GM21529 (cell line): ENCODE measurements around the gene PLD4.

Experiments used
- ATAC-seq: cut with Tn5 transposase; IDR thresholded peaks from one replicate; pipeline ENCODE4 v1.9.1; 2021; ENCODE audit not compliant: unreplicated experiment

Gene PLD4

DNA sequence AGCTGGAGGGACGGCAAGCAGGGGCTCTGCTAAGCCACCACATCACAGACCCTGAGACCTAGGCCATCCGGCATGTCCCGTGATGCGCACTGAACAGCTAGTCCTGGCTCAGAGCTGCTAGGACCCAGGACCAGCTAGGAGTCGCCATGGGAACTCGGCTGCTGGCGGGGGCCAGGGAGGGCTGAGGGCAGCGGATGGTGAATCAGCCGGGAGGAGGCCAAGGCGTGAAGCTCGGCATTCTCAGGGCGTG, 48.4 kb downstream of the PLD4 start:
- no peak for ATAC-seq

- ATAC-seq = no peak
Observed at GRCh38 chr14:104973385-104974145, 48.9 kb downstream of the PLD4 start.

- ATAC-seq = no peak
Observed at GRCh38 chr14:104974146-104974541, 49.5 kb downstream of the PLD4 start.

- no peak for ATAC-seq
Observed at GRCh38 chr14:104974665-104975390, 50.1 kb downstream of the PLD4 start.

GRCh38 chr14:104975481-104976197, 51.0 kb downstream of the PLD4 start:
- ATAC-seq = no peak

- ATAC-seq = peak; percentile 63
Observed at GRCh38 chr14:104976198-104977007, 51.7 kb downstream of the PLD4 start.

GRCh38 chr14:104977008-104977680, 52.5 kb downstream of the PLD4 start:
- no peak for ATAC-seq

DNA sequence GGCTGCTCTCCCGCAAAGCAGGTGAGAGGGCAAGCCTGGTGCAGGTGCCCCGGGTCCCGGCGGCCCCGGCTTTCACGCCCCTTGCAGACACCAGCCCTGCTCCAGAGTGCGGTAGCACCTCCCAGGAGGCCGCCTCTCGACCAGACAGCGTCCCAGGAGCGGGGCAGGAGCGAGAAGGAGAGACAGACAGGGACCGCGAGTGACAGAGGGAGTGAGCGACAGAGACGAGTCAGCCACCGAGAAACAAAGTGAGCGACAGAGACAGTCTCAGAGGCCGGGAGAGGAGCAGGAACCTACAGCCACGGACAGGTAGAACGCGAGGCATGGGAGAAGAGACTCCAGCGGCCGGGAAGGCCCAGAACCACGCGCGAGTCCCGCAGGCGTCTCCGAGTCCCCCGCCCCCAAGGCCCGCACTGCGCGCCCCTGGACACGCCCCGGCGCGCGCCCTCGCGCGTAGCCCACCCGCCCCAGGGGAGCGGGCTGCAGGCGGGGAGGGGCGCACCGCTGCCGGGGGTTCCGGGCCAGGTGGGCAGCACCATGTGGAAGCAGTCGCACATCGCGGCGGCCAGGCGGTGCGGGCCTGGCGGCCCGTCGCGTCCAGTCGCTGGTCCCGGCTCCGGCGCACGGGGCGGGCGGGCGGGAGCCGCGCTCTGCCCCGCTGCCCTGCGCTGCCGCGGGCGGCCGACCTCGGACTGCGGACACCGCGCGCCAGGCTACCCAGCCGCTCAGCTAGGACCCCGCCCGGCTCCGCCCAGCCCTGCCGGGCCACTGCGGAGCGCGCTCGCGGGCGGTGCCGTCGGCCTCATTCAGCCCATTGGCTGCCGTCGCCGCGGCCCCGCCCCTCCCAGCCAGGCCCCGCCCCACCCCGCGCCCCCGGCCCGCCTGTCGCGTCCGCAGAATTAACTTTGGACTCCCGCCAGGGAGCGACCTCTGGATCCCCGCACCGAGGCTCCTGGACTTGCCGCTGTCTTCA, 53.3 kb downstream of the PLD4 start, which contains the start of gene AHNAK2:
AHNAK2 (minus strand) TSS at position 694 of the 973 bp plus-strand sequence; CDS start at position 557, 137 bp downstream.
- ATAC-seq = no peak

- no peak for ATAC-seq
Observed at GRCh38 chr14:104978746-104979691, 54.3 kb downstream of the PLD4 start.

DNA sequence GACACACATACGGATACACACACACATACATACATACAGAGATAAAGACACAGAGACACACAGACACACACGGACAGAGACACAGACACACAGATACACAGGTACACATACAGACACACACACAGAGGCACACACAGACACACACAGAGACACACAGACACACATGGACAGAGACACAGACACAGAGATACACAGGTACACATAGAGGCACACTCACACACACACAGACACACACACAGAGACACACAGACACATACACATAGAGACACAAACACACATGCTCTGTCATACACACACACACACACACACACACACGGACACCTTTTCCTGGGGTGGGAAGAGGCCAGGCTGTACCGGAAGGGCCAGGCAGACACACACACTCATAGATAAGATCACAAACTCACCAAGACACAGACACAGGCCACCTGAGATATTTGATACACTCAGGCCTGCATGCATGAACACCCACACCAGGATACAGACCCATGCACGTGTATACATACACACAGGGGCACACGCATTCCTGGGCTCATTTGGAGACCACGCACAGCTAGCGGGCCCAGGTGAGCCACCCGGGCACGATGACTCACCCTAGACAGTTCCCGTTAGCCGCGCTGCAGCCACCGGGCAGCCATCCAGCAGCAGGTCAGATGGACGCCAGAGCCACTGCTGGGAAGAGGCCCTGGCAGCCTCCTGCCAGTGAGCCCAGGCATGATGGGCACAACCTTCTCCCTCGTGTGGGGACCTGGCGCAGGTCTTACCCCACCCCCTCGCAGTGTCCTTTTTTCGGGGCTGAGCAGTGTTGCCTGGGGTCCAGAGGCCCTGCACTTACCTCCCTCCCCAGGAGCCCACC, 55.3 kb downstream of the PLD4 start:
- no peak for ATAC-seq

DNA sequence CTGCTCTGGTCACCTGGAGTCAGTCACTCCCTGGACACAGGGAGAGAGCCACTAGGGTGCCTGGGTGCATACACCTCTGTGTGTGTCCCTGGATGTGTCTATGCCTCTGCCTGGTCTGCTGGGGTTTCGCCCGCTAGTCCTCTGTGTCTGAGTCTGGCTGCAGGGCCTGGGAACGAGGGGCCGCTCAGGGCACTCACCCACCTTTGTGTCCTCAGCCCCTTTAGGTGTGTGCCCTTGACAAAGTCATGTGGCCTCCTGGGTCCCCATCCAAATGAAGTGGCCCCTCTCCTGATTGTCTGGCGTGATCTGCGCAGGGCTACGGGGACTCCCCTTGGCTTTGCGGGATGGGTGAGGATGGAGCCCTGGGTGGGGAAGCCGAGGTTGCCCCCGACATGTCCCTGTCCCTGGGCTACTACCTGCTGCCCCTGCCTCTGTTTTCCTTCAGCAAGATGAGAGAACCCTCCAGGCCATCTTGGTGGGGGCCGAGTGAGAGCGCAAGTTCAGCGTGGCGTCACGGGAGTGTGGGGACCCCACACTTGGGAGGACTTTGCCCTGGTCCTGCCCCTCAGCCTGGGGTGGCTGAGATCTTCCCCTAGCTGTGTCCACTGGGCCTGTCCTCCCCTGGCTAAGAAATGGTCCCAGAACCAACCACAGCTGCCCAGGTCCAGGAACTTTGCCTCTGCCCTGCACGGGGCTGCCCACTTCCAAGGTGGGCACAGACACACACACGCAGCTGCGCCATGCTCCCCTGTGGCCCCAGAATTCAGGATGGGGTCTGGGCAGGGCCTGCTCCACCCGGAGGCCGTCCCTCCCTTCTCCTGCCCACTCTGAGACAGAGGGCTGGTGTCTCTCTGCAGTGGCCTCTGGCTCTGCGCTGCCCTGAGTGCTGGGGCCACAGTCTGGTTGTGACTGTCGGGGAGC, 56.2 kb downstream of the PLD4 start:
- no peak for ATAC-seq

DNA sequence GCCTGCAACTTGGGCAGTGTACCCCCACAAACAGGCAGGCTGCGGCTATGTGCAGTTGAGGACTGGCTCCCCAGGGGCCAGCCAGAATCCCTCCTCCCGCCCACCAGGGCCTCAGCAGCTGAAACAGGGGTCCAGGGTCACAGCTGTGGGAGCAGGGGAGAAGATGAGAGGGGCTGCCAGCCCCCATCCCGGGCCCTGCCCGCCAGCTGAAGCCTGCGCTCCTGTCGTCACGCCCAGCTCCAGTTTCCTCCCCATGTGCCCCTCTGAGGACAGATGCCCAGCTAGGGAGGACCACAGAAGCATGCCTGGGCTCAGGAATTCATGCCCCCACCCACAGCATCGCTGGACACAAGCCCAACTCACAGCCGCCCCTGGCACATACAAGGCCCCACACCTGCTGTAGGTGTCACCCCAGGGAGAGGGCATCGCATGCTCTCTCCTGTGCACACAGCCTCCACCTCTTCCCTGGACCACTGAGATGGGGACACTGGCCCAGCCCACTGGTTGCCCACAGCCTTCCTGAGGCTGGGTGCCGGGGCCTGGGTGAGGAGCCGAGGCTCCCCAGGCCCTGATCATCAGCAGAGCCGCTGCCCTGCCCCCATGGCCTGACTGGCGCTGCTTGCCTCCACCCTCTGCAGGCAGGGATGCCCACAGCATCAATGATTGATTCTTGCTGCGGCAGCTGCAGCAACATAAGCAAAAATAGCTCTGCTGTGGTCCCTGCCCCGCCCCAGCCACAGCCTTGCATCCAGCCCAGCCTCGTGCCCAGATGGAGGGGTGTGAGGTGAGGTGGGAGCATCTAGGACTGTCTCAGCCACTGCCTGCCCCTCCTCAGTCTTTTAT, 57.2 kb downstream of the PLD4 start:
- ATAC-seq = no peak

DNA sequence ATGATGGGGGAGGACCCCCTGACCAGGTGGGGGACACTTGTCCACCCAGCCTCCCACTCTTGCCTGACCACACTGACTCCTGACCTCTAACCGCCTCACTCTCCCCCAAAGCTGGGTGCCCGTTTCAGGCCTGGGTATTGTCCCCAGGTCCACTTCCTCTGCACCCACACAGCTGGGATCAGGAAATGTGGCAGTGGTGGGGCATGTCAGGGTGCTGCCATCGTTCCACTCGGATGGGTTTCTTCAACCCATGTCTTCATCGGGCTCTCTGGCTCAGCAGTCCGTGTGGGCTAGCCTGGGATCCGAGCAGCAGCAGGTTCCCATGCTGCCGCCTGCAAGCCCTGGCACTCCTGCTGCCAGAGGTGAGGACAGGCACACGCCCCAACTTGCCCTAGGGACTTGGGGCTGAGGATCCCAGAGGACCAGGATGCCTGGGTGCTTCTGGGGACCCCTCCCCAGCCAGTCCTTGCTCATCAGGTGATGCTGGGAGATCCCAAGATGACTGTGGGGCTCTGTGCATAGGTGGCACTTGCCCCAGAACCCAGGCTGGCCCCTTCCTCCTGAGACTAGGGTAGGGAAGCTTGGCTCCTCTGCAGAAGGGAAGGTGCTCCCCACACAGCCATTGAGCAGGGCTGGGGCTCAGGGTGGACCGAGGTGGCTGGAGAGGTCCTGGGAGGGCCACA, 58.0 kb downstream of the PLD4 start:
- no peak for ATAC-seq
